Measurements from ENCODE around the gene SPG11.
"Not testable (repeated sequence)": the region's sequence is repeated elsewhere in the genome, so short reads cannot be mapped to it uniquely, and the experiment has no call there.

Gene SPG11

GRCh38 chr15:44682211-44682610 lies 18.7 kb upstream of the SPG11 start:
- no peak for DNase-seq

GRCh38 chr15:44676676-44677075 lies 13.2 kb upstream of the SPG11 start:
- DNase-seq, result no peak

GRCh38 chr15:44675911-44676310 lies 12.4 kb upstream of the SPG11 start:
- no peak for DNase-seq

- DNase-seq, result no peak
Observed at GRCh38 chr15:44673639-44674038, 10.2 kb upstream of the SPG11 start.

DNA sequence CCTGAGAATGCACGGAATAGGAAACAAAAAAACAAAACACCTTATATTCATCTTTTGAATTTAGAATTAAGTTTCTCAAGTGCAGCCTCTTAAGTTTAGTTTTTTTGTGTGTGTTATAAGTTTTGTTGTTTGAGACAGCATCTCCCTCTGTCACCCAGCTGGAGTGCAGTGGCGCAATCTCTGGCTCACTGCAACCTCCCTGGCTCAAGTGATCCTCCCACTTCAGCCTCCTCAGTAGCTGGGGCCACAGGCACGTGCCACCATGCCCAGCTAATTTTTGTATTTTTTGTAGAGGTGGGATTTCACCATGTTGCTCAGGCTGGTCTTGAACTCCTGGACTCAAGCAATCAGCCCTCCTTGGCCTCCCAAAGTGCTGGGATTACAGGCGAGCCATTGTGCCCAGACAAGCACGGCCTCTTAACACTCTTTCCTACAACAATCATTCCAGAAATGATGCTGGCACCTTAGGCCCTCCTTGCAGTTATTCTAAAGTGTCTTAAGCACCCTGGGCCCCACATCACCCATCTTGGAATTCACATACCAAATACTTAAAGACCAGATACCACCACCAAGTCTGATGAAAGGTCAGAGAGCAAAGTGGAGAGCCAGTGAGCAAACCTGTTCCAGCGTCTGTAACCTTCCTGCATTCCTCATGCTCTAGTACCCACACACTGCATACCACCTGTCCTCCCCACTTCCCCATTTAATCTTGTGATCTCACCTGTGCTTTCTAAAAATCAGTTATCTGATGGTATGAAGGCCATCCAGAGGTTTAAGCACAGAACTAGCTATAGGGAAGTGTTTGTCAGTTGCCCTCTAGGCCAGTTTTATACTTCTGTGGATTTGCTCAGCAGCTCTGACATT lies 6.9 kb upstream of the SPG11 start:
- DNase-seq, result no peak

DNA sequence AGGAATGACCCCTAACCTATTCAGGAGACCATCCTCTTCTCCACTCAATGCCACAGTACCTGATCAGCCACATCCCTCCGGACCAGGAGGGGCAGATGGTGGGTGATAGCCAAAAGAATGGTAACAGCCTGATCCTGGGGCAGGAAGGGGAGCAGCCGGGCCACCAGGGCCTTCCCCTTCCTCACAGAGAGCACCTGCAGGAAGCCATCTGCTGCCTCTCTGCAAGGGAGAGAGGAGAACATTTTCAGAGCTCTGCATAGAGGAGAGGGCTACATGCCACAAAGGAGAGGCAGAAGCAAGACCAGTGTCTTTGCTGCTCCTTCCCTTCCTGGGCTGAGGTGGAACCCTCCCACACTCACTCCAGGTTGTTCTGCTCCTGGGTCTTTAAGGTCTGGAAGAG lies 5.5 kb upstream of the SPG11 start:
- no peak for DNase-seq

GRCh38 chr15:44667039-44667360 lies 3.5 kb upstream of the SPG11 start:
- DNase-seq, result no peak

DNA sequence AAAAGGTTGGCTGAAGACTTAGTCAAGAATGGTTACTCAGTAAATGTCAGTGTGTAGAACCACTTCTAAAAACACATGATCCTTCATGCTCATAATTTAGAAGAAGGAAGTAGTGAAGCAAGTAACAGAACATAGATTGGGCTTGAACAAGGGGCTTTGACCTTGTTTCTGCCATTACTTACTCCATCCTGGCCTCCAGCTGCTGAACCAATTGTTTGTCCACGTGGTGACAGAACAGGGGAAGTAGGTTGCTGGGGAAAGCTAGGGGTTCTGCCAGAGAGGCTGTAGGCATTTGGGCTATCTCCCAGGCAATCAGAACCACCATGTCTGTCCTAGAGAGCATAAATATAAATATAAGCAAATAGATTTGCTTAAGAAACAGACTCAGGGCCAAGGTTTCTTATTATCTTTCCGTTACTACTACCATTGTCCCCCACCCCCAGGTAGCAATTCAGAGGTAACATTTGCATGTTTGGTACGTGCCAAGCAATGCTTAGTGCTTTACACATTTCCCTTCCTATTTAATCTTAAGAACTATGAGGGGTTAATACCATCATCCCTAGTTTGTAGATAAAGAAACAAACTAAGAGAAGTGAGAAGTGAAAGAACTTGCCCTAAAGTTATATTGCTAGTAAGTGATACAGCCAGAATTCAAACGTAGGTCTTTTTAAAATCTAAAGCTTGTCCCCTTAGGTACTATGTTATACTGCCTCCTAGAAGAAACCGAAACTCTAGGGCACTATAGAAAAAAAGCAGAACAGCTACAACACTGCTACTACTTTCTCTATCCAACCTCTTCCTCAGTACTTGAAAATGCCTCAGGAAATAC lies 3.0 kb upstream of the SPG11 start:
- DNase-seq, result no peak

- peak; percentile 37 for DNase-seq
Observed at GRCh38 chr15:44662478-44663409, 718 bp downstream of the SPG11 start.

- no peak for DNase-seq
Observed at GRCh38 chr15:44661576-44661975, 1.9 kb downstream of the SPG11 start.

GRCh38 chr15:44659056-44659455 lies 4.4 kb downstream of the SPG11 start:
- no peak for DNase-seq

DNA sequence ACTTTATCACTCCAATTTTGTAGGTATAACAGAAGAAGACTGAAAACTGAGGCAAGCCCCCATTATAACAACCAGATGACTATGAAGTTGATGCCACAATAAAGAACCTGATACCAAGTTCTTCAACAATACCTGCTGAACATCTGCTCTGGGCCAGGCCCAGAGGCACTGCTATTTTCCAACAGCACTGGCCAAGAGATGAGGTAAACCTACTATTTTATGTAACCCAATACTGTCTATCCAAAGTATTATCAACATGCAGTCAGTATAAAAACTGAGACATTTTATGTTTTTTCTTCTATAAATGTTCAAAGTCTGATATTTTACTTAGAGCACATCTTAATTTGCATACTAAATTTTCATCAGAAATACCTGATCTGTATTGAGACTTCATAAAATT lies 6.1 kb downstream of the SPG11 start:
- no peak for DNase-seq

DNA sequence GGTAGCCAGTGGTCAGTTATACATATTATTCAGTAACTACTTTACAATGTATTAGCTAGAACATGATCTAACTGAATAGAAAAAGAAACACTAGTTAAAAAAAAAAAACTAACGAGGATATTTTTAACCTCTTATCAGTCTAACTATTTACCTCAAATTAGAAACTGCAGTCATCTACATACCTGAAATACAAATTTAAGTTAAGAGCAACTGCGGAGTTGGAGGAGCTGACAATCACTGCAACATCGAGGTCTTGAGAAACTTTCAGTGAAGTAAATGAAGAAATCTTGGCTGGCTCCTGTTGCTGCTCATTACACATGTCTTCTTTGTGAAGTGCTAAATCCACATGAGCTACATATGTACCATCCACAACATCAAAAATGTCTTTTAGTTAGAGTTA lies 6.5 kb downstream of the SPG11 start:
- DNase-seq, result no peak

- DNase-seq, result no peak
Observed at GRCh38 chr15:44656298-44656697, 7.2 kb downstream of the SPG11 start.

- no peak for DNase-seq
Observed at GRCh38 chr15:44654858-44655257, 8.6 kb downstream of the SPG11 start.

GRCh38 chr15:44647637-44648036 lies 15.8 kb downstream of the SPG11 start:
- no peak for DNase-seq

DNA sequence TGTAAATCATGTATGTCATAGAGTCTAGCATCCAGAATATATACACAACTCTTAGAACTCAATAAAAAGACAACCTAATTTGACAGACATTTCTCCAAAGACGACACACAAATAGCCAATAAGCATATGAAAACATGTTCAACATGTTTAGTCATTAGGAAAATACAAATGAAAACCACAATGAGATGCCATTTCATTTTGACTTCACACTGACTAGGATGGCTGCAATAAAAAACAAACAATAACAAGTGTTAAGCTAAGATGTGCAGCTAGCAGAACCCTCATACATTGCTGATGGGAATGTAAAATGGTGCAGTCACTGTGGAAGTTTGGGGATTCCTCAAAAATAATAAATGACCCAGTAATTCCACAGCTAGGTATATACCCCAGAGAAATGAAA lies 16.4 kb downstream of the SPG11 start:
- no peak for DNase-seq

DNA sequence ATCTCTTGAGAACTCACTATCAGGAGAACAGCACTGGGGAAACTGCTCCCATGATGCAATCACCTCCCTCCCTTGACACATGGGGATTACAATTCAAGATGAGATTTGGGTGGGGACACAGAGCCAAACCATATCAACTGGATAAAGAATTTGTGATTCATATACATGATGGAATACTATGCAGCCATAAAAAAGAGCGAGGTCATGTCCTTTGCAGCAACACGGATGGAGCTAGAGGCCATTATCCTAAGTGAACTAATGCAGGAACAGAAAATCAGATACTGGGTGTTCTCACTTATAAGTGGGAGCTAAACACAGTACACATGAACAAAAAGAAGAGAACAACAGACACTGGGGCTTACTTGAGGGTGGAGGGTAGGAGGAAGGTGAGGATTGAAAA lies 17.0 kb downstream of the SPG11 start:
- DNase-seq, result no peak

DNA sequence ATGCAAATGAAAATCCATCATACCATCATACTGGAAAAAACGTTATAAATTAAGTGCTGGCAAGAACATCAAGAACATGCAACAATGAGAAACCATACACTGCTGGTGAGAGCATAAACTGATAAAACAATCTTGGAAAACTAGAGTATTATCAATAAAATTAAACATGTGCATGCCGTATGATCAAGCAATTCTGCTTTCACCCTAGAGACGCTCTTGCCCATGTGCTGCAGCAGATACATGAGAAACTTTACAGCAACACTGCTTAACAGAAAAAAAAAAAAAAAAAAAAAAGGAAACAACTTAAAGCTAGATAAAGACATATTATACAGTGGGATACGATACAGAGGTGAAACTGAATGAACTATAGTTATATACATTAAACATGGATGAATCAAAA lies 21.8 kb downstream of the SPG11 start:
- DNase-seq, result no peak

DNA sequence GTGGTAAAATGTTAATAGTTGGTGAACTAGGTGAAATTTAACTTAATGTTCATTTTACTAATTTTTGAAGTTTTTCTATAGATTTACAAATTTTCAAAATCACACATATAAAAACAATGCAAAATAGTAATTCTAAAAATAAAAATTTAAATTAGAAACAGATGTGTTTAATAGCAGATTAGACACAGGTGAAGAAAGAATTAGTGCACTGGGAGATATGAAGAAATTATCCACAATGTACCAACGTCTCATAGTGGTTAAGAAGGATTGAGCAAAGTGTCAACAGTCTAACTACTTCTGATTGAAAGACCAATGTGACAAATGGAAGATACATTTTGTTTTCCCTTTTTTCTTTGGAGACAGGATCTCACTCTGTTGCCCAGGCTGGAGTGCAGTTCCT lies 26.5 kb downstream of the SPG11 start:
- DNase-seq, result no peak

DNA sequence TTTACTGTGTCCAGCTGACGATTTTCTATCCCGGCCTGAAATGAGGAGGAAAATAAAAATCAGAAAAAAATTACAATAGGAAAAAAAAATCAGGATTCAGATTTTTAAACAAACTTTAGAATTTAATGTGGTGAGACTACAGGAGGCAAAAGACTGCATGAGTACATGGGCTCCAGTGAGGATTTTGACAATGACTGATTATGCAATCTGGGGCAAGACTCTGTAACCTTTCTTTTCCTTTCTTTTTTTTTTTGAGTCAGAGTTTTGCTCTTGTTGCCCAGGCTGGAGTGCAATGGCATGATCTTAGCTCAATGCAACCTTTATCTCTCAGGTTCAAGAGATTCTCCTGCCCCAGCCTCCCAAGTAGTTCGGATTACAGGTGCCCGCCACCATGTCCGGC lies 29.9 kb downstream of the SPG11 start:
- DNase-seq, result no peak

DNA sequence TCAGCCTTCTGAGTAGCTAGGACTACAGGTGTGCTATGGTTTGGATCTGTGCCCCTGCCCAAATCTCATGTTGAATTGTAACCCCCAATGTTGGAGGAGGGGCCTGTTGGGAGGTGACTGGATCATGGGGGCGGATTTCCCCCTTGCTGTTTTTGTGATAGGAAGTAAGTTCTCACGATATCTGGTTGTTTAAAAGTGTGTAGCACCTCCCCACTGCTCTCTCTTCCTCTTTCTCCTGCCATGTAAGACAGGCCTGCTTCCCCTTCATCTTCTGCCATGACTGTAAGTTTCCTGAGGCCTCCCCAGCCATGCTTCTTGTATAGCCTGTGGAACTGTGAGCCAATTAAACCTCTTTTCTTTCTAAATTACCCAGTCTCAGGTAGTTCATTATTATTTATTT lies 38.2 kb downstream of the SPG11 start:
- not testable (repeated sequence) for DNase-seq

- DNase-seq, result no peak
Observed at GRCh38 chr15:44623178-44623577, 40.3 kb downstream of the SPG11 start.
